ENCODE results near the gene ZSCAN20.

Gene ZSCAN20

GRCh38 chr1:33443705-33444180 lies 28.7 kb upstream of the ZSCAN20 start:
- DNase-seq: no peak

DNA sequence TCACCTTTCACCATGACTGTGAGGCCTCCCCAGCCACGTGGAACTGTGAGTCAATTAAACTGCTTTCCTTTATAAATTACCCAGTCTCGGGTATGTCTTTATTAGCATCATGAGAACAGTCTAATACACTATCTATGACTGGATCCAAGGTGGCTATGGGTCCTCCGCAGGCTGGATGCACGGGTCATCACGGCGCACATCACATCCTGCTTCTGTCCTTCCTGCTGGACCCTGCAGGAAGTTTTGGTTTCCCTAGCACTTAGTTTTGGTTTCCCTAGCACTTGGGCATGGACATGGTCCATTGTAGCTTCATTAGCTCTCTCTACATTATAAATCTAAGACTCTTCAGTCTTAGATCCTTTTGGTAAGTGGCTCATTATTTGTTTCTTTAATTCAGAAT lies 27.3 kb upstream of the ZSCAN20 start:
- no peak for DNase-seq

GRCh38 chr1:33446590-33446989 lies 25.9 kb upstream of the ZSCAN20 start:
- no peak for DNase-seq

GRCh38 chr1:33454646-33455282 lies 17.7 kb upstream of the ZSCAN20 start:
- peak; percentile 14 for DNase-seq

- DNase-seq: peak; percentile 65
Measured at GRCh38 chr1:33455539-33456501, 16.6 kb upstream of the ZSCAN20 start.

DNA sequence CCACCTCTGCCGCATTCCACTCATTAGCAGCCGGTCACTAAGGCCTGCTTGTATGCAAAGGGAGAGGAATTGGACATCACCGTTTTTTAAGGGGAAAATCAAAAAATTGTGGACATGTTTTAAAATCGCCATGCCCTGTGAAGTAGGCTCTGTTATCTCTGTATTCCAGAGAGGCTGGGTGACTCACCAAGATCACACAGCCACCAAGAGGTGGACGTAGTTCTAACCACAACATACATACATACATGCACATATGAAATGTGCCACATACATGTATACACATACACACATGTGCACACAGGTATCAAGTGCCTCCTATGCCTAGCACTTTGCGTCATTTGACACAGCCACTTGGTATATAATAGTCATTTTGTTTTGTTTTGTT lies 16.0 kb upstream of the ZSCAN20 start:
- no peak for DNase-seq

GRCh38 chr1:33459691-33460090 lies 12.8 kb upstream of the ZSCAN20 start:
- DNase-seq: no peak

GRCh38 chr1:33460144-33460543 lies 12.3 kb upstream of the ZSCAN20 start:
- DNase-seq: no peak

- DNase-seq: no peak
Measured at GRCh38 chr1:33460947-33461629, 11.4 kb upstream of the ZSCAN20 start.

DNA sequence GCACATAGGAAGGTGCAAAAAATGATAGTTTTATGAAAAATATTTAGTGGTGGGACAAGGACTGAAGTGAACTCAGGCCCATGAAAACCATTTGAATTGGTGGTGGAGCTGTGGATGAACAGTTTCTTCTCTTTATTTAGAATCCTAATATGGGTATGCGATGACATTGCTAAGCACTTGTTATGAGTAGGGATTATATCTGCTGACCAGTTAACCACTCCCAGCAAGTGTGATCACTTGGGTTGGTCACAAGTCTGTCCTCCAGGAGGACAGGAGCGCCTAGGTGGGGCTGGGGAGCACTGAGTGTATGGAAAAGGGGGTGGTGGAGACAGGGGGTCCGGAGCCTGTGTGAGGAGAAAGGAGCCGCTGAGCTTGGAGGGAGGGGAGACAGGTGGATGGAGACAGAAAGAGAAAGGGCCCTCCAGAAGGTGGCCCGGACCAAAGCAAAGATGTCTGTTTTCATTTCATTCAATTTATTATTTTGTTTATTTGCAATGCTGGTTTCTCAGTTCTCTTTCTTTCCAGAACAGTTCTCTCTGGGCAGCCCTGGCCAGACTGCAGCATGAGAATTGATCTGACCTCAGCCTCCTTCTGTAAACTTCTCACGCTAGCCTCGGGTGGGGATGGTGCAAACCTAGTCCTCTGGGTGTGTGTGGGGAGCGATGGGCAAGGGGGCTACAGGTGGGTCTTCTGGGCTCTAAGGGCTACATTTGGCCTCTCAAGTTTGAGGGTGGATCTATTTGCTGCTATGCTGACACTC lies 9.9 kb upstream of the ZSCAN20 start:
- no peak for DNase-seq

GRCh38 chr1:33464552-33464951 lies 7.9 kb upstream of the ZSCAN20 start:
- no peak for DNase-seq

- DNase-seq: no peak
Measured at GRCh38 chr1:33465316-33465715, 7.1 kb upstream of the ZSCAN20 start.

DNA sequence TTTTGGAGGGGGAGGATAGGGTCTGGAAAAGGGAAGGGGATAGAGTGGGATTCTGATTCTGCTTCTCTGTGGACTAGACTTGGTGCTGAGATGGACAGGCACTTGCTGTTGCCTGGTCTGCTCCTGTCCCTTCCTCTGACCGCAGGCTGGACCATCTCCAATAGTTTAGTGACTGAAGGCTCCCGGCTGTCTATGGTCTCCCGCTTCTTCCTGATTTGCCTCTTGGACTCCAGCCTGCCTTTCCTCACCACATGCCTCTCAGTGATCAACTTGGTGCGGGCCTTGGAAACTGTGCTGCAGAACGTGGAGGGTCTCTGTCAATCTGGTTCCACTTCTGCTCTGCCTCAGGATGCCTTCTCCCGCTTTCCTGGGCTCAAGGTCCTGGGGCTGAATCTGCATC lies 6.3 kb upstream of the ZSCAN20 start:
- no peak for DNase-seq

- no peak for DNase-seq
Measured at GRCh38 chr1:33468011-33468410, 4.4 kb upstream of the ZSCAN20 start.

- DNase-seq: no peak
Measured at GRCh38 chr1:33468531-33468930, 3.9 kb upstream of the ZSCAN20 start.

GRCh38 chr1:33468967-33469366 lies 3.5 kb upstream of the ZSCAN20 start:
- no peak for DNase-seq

DNA sequence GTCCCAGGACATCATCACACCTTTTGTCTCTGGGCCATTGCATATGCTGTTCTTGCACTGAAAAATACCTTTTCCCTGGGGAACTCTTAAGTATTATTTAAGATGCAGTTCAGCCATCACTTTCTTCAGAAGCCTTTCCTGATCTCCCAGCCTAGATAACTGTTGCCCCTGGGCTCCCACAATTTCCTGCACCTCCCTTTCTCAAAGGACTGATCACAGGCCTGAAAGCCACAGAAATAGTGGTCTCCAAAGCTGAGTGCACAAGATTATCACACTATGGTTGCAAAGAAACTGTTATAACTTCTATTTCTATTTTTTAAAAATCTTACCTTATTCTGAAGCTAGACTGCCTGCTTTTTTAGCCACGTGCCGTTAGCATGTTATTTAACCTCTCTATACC lies 2.8 kb upstream of the ZSCAN20 start:
- DNase-seq: no peak

GRCh38 chr1:33470495-33471012 lies 1.9 kb upstream of the ZSCAN20 start:
- DNase-seq: peak; percentile 83

DNA sequence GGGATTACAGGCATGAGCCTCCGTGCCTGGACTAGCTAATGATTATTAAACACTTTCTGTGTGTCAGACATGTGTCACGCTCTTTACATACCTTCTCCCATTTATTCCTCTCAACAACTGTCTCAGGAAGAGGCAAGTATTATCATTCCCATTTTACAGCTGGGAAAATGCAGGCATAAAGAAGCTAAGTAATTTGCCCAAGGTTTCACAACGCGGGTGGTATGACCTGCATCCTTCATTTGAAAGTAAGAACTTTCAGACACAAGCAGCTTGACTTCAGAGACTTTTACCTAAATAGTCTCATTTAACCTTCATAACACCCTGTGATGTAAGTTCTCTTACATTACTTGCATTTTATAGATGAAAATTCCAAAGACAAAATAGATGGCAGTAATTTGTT lies 1.0 kb upstream of the ZSCAN20 start:
- no peak for DNase-seq

- no peak for DNase-seq
Measured at GRCh38 chr1:33473900-33474299, 1.5 kb downstream of the ZSCAN20 start.

DNA sequence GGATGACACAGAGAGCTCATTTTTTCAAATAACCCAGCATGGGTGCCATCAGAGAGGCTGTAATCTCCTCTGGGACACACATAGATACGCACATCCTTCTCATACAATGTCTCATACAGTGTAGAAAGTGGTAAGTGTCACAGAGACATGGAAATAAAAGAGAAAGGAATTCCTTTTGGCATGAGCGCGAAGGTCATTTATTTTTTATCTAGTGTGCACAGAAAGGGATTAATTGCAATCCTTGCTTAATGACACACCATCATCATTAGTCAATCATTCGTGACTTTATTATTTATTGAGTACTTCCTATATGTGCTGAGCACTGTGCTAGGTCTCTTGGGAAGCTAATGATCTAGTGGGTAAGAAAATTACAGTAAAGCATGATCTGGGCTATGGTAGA lies 5.0 kb downstream of the ZSCAN20 start:
- no peak for DNase-seq

GRCh38 chr1:33482412-33482811 lies 10.0 kb downstream of the ZSCAN20 start:
- DNase-seq: no peak

GRCh38 chr1:33488624-33489023 lies 16.2 kb downstream of the ZSCAN20 start:
- DNase-seq: no peak
